NCI-H748 (cell line): Measurements from ENCODE around the gene CYTH4.

Experiments
- DNase-seq: peaks from one replicate; lab custom pipeline; 2025; ENCODE audit not compliant: unreplicated experiment; lab: John Stamatoyannopoulos, UW

CYTH4 gene

DNA sequence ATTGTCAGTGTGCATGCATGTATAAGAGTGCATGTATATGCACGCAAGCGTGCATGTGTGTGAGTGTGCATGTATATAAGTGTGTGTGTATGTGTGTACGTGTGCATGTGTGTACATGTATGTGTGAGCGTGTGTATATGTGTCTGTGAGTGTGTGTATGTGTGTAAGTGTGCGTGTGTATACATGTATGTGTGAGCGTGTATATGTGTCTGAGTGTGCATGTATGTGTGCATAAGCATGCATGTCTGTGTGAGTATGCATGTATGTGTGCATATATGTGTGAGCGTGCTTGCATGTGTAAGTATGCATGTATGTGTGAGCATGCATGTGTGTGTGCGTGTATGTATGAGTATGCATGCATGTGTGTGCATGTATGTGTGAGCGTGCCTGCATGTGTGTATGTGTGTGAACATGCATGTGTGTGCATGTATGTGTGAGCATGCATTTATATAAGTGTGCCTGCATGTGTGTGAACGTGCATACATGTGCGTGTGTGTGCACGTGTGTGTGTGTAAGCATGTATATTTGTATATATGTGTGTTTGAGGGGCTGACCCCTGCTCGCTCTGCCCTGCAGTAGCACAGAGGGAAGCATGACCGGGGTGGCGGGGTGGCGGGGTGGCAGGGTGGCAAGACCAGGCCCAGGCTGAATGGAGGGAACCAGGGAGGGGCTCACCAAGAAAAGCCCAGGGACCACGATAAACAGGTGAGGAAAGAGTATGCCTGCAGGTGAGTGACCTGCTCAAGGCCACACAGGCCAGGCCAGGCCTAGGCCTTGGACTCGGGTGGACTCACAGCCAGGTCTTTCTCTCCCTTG lies 26.3 kb downstream of the CYTH4 start:
- DNase-seq = no peak

DNA sequence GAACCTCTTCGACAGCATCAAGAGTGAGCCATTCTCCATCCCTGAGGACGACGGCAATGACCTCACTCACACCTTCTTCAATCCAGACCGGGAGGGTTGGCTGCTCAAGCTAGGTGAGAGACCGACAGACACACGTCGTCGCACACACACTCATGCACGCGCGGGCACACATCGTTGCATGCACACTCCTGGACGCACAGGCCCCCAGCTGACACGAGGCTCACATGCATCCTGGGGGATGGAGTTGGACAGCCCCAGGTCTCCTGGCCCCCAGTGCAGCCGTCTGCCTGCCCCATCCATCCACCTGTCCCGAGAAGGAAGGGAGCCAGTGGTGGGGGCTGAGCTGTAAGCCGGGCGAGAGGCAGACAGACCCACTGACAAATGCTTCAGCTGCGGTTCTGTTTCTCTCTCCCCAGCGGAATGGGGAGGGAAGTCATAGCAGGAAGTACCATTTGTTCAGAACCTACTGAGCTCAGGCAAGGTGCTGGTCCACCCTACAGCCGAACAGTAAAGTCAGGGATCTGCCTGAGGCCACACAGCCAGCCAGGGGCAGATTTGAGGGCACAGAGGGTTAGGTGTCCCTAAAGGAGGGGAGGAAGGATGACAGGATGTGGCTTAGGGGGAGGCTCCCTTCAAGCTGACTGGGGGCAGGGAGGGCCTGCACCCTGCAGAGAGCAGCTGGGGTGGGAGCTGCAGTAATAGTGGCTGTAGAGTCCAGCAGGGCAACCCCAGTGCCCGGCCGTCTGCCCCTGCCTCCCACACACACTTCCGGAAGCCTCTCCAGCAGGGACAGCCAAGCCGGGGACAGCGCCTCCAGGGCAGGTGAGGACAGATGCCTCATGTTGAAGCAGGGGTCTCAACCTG lies 27.1 kb downstream of the CYTH4 start:
- DNase-seq = no peak

DNA sequence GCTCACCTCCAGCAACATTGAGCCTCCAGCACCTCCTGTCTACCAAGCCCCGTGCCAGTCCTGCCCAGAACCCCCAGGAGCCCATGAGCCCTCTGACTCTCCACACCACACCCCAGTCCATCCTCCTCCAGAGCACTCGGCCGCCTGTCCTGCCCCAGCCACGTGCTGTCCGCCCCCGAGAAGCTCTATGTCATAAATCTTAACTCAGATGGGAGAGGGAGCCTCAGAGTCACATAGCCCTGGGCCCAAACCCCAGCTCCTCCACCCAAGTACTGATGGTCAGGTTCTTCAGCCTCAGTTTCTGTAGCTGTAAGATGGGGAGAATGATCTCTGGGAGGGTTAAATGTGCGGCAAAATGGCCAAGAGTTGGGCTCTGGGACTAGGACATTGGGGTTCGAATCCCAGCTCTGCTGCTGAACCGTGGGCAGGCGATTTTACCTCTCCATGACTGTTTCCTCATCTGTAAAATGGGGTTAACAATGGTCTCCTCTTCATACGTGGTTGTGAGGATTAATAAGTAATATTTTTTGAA lies 27.8 kb downstream of the CYTH4 start:
- DNase-seq = no peak

DNA sequence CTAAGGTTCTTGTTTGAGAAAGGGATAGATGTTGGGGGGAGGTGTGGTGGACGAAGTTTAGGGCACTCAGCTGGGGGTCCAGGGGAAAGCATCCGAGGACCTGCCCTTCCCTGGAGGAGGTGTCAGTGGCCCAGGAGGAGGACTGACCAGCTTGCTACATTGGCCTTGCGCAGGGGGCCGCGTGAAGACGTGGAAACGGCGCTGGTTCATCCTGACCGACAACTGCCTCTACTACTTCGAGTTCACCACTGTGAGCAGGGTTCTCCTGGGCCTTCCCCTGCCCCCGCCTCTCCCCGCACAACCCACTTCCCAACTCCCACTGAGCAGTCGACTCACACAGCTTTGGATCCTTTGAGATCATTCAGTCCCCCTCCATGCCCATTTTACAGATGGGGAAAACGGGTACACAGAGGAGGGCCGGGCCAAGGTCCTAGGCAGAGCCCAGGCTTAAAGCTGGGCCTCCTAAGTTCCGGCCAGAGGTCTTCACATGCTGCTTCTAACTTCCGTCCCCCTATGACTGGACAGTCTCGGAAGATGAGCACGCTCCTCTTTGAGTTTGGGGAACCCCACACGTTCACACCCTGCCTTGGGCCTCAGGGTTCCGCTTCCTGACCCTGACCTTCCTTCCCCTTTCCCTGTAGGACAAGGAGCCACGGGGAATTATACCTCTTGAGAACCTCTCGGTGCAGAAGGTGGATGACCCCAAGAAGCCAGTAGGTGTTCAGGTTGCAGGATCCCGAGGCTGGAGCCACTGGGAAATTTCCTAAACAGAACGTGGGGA lies 28.7 kb downstream of the CYTH4 start:
- DNase-seq = no peak

DNA sequence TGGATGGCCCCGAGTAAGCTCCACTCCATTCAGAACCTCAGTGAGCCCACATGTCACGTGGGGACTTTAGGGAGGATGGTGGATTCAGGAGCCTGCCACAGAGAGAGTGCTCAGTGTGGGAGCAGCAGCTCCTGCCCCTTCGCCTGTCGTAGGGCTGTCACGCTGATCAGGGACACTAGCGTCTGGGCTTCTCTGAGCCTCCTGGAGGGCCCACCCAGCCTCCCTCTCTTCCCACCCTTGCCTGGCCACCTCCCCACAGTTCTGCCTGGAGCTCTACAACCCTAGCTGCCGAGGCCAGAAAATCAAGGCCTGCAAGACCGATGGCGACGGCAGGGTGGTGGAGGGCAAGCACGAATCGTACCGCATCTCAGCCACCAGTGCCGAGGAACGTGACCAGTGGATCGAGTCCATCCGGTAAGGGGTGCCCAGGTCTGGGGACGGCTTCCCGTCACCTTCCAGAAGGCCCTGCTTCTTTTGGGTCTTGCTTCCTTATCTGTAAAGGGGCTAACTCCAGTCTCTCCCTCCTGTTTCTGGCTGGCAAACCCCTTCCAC lies 29.5 kb downstream of the CYTH4 start:
- no peak for DNase-seq

DNA sequence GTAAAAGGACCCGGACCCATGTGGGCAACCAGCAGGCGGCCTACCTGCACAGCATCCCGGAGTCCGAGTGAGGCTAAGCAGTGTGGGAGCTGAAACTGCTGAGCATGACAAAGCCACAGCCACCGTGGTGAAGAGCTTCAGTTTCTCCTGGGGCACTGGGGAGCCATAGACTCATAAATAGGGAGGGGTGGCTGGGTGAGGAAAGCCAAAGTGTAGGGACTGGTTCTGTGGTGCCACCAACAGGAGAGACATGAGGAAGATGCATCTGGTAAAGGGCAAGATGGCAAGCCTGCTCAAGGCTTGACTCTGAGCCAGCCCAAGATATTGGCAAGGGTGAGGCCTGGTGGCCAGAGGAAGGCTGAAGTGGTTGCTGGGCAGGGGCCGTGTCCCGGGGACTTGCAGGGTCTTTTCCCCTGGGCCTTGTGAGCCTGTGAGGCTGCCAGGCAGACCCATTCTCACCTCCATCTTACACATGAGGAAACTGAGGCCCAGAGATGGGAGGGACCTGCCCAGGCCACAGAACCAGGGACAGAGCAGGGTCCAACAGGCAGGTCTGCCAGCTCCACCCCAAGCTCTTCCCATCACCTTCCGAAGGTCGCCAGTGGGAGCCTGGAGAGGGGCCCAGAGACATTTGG lies 30.4 kb downstream of the CYTH4 start:
- no peak for DNase-seq

DNA sequence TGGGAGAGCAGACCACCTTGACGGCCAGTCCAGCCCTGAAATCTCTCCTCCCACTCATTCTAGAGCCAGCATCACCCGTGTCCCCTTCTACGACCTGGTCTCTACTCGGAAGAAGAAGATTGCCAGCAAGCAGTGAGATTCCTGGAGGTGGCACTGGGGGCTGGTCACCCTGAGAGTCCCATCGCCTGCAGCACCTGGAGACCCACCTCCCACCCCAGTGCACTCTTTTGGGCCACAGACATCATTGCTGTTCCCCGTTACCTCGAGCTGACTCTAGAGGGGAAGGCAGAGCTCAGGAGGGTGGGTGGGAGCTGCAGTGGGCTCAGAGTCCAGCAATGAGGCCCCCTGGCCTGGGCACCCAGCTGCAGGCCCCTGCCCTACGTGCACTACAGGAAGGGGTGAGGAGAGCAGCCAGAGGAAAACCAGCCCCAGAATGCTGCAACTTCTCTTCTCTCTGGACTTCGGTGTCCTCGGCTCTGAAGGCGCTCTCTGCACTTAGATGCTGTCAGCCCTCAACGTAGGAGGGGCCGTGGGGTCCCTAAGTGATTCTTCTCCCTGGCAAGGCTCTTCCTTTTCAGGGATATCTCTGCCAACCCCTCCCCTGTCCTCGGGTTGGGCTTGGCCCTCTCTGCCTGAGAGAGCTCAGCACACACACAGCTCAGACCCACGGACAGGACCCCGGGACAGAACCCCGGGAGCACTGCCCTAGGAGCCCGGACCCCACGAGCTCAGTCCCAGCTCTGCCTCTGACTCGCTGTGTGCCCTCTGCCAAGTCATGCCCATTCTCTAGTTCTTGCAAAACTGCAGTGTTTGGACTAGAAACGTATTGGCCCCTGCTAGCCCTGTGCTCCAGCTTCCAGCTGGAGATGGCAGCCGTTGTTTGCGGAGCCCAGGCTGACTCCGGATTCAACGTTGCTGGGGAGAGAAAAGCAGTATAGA lies 31.3 kb downstream of the CYTH4 start:
- no peak for DNase-seq

DNA sequence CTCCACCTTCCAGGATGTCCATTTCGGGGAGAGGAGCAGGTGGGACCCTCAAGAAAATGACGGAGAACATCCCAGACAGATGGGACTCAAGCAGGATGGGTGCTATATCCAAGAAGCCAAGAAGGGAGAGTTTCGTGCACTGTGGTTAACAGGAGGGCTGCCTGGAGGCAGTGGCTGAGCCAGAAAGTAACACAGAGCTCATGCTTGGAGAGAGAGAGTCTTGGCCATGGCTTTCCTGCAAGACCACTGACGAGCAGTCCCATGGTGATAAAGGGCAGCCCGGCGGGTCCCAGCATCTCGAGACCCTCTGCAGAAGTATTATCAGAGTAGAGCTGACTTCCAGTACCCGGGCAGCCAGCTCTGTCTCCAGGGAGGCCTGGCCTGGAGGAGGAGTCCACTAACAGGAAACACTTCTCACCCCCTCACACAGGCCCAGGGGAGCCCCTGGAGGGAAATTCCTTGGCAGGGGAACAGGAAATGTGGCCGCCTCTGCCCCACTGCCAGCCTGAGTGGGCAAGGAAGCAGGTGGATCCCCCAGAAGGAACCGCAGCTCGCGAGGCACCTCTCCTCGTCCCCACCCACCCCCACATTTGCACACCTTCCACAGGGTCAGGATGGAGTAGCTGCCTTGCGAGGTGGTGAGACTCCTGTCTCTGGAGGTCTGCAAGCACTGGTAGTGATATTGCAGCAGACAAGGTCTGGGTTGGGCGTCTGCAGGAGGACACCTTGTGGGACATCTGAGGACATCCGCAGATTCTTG lies 32.2 kb downstream of the CYTH4 start:
- DNase-seq = no peak

DNA sequence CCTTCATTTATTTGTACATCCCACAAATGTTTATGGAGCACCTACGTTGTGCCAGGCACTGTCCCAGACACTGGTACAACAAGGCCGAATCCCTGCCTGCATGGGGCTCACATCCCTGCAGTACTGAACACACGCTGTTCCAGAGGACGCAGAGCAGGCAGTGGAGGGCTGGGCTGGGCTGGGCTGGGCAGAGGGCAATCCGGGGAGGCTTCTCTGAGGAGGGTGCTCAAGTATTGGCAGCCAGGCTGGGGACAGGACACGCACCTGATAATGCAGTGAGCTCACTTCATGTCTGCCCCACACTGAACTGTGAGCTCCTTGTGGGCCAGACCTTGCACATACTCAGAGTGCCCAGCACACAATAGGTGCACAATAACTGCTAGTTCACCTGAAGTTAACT lies 34.1 kb downstream of the CYTH4 start:
- no peak for DNase-seq

DNA sequence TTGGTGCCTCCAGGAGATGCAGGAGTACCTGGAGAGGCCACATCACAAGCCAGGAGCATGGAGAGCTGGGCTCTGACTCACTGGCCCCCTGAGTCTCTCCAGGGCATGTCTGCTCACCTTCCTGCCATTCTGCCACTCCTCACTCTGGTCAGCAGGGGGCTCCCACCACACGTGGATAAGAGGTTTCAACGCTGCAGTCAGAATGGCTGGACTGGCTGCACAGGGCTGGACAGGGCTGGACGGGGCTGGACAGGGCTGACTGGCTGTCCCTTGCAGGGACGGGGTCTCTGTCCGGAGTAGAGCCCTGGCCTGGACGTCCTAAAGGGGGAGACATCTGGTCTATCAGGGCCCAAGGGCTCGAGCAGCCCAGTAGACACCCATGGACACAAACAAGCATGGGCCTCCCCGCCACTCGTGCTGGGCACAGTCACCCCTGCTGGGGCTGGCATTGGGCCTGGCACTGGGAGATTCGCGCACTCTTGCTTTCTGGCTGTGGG lies 34.6 kb downstream of the CYTH4 start:
- peak; percentile 65 for DNase-seq

DNA sequence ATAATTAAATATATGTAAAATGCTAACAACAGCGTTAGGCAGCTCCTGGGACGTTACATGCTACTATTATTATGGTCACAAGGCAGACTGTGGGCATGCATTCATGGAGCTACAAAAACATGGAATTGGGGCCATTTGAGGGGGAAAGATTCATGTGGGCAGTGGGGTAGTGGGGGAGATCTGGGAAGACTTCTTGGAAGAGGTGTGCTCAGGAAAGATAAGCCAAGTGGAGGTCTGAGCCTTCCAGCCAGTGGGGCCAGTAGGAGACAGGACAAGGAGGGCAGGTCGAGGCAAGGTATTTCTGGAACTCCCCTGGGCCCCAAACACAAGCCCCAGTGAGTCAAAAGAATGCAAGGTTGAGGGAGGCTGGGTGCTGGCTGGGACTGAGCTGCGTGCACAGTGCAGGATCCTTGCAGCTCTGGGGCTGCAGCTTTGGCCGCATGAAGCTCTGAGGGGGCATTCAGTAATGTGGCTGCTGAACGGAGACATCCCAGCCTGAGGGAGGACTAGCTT lies 35.4 kb downstream of the CYTH4 start:
- DNase-seq = no peak

DNA sequence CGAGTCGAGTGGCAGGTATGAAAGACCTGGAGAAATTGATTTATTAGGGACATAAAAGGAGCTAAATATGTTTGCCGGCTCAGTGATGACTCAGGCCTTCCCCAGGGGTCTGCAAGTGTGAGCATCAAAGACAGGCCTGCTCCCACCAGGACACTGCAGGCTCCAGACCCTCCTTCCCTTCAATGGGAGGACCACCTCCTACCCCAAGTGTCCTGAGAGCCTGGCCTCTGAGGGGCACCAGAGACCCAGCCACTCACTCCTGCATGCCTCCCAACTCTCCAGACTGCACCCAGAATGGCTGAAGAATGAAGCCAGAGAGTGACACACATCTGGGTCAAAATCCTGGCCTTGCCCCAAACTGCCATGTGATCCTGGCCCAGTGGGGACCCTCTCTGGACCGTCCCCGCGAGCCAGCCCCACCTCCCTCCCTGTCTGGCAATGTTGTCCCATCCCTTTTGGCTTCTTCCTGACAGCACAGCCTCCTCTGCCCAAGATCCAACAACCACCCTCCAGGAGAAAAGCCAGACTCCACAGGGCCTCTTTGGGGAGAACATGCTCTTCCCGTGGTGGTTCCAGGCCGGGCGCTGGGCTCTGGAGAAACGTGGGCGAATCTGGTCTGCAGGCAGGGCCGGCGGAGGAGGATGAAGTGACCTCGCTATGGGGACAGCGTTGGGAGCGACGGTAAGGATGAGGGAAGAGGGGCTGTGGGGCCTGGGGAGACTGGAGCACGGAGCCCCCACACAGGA lies 36.2 kb downstream of the CYTH4 start:
- DNase-seq = no peak

DNA sequence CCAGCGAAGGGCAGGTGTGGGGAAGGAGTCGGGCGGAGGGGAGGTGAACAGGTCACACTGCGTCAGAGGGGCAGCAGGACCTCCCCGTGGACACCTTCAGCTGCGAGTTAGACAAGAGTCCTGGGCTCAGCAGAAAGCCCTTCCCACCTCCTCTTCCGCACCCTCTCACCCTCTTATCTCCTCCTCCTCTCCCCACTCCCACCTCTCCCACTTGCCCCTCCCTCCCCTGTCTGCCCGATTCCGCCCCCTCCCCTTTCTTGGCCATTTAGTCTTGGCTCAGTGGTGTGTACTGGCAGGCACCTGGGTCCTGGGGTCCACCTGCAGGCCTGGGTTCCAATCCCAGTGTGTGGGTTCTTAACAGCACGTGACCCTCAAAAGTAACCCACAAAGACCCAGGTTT lies 37.2 kb downstream of the CYTH4 start:
- DNase-seq = no peak

DNA sequence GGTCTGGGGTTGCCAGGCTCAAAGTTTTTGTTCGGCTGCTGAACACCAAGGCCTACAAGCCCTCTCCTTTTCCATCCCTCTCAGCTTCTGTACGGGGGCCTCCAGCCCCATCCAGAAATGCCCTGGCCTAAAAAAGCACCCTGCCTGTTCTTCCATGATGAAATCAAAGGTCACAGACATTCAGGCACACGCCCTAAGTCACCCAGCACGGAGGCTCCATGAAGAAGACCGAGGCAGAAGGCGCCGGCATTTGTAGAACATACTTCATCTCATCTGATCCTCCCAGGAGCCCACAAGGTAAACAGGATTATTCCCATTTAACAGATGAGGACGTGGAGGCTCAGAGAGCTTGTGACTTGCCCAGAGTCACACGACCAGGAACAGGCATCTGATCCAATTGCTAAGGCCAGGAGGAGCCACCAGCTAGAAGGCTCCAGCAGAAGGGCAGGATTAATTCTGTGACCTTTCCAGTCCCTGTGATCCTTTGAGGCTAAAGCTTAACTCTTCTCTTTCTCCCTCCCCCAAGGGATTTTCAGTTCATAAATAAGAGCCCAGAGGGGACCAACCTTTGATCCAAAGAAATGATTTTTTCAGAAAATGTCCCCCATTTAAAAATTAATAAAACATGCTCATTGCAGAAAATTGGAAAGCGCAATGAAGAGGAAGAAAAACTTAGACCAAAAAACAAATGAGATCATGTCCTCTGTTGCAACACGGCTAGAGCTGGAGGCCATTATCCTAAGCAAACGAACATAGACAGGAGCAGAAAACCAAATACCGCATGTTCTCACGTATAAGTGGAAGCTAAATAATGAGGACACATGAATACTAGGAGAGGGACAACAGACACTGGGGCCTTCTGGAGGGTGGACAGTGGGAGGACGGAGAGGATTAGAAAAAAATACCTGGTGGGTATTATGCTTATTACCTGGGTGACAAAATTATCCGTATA lies 38.7 kb downstream of the CYTH4 start:
- no peak for DNase-seq

DNA sequence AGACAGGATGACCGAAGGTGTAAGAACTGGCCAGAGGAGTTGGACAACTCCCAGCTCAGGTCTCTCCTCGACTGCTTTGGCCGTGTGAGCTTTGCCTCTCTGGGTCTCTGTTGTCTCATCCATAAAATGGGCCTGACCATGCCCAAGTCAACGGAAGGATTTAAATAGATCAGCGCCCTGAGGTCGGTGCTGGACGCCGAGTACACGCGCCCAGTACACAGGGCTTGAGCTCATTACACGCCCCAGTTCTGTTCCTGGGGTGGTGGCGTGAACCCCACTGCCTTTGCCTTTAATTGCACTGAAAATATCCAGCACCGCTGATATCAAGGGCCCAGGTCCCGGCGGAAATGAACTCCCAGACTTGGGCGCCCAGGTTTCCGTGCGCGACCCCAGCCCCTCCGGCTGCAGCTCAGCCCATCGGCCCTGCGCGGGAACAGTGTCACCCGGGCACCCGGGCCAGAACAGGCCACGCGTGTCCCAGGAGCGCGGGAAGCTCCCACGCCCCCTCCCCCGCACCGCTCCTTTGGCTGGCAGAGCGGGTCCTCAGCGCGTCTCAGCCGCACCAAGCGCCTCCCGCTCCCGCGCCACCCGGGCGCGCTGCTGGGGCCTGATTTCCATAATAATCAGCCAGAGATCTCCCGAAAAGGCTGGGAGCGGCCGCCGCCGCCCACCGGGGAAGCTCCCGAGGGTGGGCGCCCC lies 42.2 kb downstream of the CYTH4 start:
- peak; percentile 2 for DNase-seq

DNA sequence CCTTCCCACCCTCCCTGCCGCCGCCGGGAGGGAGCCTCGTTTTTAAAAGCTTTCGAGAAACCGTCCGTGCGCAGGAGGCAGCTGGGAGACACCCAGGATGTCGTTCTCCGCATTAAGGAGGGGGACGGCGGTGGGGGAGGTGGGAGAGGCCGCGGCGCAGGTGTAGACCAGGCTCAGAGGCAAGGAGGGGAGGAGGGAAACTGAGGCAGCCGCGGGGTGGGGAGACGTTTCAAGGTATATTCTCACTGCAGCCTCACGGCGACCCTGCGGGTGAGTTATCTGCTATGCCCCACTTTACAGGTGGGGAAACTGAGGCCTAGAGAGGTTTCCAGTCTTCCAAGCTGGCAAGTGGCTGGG lies 42.7 kb downstream of the CYTH4 start:
- DNase-seq = no peak
